ENCODE results near the gene FHL2. TPM values are rescaled to one million over a fixed set of nuclear protein-coding genes. Genes with fewer than 3 reads are reported as not detected.

FHL2 gene
- total and polyA plus RNA-seq, 2 of the 13 experiments (the other 11 are each of a cell fraction or from before 2014, with no cell fraction given): 1.9 to 74.8 TPM

GRCh38 chr2:105446501-105446900 lies 47.6 kb upstream of the FHL2 start:
- Histone ChIP-seq H2AFZ (ENCODE audit: low read length) (no peak overlapping the region), H3K4me3 (replicated peaks in 1 of 3; ENCODE audit: insufficient read depth in 1 of 3, low read depth in 2 of 3, low read length in 3 of 3) (no peak overlapping the region), H3K9ac (ENCODE audit: insufficient read depth, low read depth, low read length) (no peak overlapping the region), H3K36me3 (replicated peaks in 1 of 2; ENCODE audit: control insufficient read depth in 1 of 2, insufficient read depth in 2 of 2, low read length in 2 of 2) (no peaks in the 10 kb centered on the region), H3K9me3 (ENCODE audit: low read length) (no peaks in the 10 kb centered on the region), H3K27ac (ENCODE audit: extremely low read length, insufficient read depth, low read length) (no peak overlapping the region), H3K79me2 (ENCODE audit: insufficient read depth, low read length) (no peaks in the 10 kb centered on the region), H4K20me1 (ENCODE audit: insufficient read depth, low read length) (no peaks in the 10 kb centered on the region), H3K4me2 (ENCODE audit: low read depth, low read length) (no peak overlapping the region), H3K4me1 (ENCODE audit: insufficient read depth, low read length) (no peaks in the 10 kb centered on the region), H3K27me3 (ENCODE audit: control insufficient read depth in 1 of 2, insufficient read depth in 2 of 2, low read length in 2 of 2) (peaks cover 0 to 4% of the 10 kb centered on the region in 2 experiments; a peak in 1 of 5 replicates)
- TF ChIP-seq ZNF790 (CRISPR knock-in tag; IDR thresholded peaks at IDR 0.05; ENCODE audit: borderline replicate concordance): no peak
- TF ChIP-seq, protein P1, sequence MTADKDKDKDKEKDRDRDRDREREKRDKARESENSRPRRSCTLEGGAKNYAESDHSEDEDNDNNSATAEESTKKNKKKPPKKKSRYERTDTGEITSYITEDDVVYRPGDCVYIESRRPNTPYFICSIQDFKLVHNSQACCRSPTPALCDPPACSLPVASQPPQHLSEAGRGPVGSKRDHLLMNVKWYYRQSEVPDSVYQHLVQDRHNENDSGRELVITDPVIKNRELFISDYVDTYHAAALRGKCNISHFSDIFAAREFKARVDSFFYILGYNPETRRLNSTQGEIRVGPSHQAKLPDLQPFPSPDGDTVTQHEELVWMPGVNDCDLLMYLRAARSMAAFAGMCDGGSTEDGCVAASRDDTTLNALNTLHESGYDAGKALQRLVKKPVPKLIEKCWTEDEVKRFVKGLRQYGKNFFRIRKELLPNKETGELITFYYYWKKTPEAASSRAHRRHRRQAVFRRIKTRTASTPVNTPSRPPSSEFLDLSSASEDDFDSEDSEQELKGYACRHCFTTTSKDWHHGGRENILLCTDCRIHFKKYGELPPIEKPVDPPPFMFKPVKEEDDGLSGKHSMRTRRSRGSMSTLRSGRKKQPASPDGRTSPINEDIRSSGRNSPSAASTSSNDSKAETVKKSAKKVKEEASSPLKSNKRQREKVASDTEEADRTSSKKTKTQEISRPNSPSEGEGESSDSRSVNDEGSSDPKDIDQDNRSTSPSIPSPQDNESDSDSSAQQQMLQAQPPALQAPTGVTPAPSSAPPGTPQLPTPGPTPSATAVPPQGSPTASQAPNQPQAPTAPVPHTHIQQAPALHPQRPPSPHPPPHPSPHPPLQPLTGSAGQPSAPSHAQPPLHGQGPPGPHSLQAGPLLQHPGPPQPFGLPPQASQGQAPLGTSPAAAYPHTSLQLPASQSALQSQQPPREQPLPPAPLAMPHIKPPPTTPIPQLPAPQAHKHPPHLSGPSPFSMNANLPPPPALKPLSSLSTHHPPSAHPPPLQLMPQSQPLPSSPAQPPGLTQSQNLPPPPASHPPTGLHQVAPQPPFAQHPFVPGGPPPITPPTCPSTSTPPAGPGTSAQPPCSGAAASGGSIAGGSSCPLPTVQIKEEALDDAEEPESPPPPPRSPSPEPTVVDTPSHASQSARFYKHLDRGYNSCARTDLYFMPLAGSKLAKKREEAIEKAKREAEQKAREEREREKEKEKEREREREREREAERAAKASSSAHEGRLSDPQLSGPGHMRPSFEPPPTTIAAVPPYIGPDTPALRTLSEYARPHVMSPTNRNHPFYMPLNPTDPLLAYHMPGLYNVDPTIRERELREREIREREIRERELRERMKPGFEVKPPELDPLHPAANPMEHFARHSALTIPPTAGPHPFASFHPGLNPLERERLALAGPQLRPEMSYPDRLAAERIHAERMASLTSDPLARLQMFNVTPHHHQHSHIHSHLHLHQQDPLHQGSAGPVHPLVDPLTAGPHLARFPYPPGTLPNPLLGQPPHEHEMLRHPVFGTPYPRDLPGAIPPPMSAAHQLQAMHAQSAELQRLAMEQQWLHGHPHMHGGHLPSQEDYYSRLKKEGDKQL (CRISPR knock-in tag; IDR thresholded peaks at IDR 0.05; ENCODE audit: low read depth): no peak
- TF ChIP-seq ERF (CRISPR knock-in tag; IDR thresholded peaks at IDR 0.05): no peak
- TF ChIP-seq HMGXB3 (CRISPR knock-in tag; IDR thresholded peaks at IDR 0.05; ENCODE audit: borderline replicate concordance): no peak
- TF ChIP-seq TAF1 (CRISPR knock-in tag; IDR thresholded peaks at IDR 0.05): no peak
- no peak for TF ChIP-seq SYNCRIP (IDR thresholded peaks at IDR 0.05; ENCODE audit: insufficient read depth, low read depth, low read length)
- TF ChIP-seq SAFB2 (CRISPR knock-in tag; IDR thresholded peaks at IDR 0.05; ENCODE audit: borderline replicate concordance, low read depth): no peak
- no peak for TF ChIP-seq RNF219 (CRISPR knock-in tag; IDR thresholded peaks at IDR 0.05)
- no peak for TF ChIP-seq ZZZ3 (CRISPR knock-in tag; IDR thresholded peaks at IDR 0.05; ENCODE audit: borderline replicate concordance)
- 69% methylated on average over 6 of the region's 6 CpGs for WGBS (ENCODE audit: low lambda C conversion rate)
- ChIA-PET CTCF (ENCODE audit: low intra/inter-chr PET ratio, low total read pairs) (no interaction called here), POLR2A (no interaction called here)
- intact Hi-C loops (cut with micrococcal nuclease; ENCODE audit: unreplicated experiment) (no loop called here), in situ Hi-C loops (cut with HindIII; ENCODE audit: extremely low pct_ligation_motif_present, low pct_unique_long_range_greater_than_20kb) (no loop called here)
- no peak for FAIRE-seq
- no peak for DNase-seq (ENCODE audit: low spot score)
- BruUV-seq (replicated peaks): no TSS peak
- ATAC-seq: no peak

Measured in HepG2 (cell line).